ENCODE data around the gene ZCWPW2.

The ZCWPW2 gene

DNA sequence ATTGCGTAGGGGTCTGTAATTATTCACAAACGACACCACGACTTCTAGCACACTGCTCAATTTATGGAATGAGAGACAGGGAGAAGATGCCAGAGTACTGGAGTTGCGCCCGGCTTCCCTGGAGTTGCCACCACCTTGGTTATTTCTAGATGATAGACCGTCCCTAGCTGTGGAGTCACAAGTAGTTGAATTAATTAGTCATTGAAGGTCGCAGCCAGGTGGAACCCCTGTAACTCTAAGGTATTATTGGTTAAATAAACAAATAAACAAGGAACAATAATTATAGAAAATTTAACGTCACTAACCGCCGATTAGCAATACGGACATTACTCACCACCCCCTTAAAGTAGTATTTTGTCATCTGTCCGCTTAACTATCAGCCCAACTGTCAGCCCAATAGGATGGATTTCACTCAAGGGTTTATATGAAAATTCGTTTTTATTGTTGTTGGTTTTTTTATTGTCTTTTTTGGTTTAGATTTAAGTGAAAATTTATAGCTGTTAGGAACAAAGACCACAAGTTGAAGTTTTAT lies 1.0 kb downstream of the ZCWPW2 start:
- FAIRE-seq (no peak), DNase-seq (ENCODE audit: low spot score) (no peak)

DNA sequence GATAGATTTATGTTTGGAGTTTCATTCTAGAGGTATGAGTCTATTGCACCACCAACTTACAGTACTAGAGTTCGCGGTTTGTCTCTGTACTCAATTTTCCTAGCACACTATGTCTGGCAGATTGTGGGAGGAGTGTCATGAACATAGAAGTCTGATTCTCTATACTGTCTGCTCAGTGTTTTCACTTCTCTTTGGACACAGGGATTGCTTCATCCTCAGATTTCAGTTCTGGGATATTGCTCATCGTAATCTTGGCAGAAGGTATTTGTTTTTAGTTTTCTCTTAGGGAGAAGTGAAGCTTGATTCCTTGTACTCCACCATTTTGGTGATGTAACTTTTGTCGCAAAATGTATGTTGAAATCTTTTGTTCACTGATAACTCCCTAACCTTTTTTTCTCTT lies 27.9 kb downstream of the ZCWPW2 start:
- FAIRE-seq (no peak), DNase-seq (ENCODE audit: low spot score) (no peak)

DNA sequence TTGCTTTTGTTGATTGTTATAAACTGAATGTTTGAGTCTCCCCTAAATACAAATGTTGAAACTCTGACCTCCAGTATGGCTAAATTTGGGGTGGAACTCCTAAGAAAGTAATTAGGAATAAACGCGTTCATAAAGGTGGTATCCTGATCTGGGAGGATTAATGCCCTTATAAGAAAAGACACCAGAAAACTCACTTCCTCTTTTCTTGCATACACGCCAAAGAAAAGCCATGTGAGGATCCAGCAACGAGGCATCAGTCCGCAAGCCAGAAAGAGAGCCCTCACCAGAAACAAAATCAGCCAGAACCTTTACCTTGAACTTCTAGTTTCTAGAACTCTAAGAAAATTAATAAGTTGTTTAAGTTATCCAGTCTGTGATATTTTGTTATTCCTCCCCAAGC lies 37.5 kb downstream of the ZCWPW2 start:
- FAIRE-seq = no peak
- no peak for DNase-seq (ENCODE audit: low spot score)

DNA sequence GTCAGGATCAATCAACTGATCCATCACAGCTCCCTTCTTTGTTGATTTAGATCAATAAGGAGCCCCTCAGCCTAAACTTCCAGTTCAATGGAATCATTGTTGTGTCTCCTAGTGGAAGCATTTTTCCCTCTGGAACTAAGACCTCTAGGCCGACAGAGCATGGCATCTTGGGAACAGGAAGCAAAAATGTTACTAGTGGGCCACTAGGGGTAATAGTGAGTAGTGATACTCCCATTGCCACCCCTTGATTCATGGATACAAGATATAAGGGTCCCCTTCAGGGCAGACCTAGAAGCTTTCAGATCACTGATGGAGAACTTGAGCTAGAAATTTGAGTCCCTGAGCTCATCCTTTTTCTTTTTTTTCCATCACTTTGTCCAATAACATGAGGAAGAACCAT lies 40.5 kb downstream of the ZCWPW2 start:
- no peak for DNase-seq (ENCODE audit: low spot score)
- no peak for FAIRE-seq

DNA sequence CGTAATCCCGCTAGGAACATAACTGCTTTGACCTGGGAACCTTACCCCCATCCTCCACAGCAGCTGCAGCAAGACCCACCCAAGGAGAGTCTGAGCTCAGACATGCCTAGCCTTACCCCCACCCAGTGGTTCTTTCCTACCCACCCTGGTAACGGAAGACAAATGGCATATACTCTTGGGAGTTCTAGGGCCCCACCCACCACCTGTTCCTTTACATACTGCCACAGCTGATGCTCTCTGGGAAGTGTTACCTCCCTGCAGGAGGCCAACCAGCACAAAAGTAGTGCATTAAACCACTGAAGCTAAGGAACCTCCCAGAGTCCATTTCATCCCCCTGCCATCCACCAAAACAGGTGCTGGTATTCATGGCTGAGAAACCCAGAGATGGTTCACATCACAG lies 50.7 kb downstream of the ZCWPW2 start:
- FAIRE-seq = no peak

DNA sequence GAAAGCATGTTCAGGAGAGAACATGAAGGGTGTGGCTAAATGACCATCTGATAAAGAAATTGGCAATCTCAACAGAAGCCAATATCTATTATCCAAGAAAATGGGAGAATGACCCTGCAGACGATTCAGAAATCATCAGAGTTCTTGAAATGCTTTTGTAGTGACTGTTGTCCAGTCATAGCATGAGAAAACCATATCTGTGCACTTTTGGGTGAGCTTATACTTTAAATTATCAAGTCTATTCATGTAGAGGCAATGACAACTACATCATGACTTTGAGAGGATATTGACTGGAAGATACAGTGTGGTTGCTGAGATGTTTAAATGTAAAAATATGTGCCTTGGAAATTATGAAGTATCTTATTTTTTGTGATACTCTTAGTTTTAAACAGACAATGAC lies 57.7 kb downstream of the ZCWPW2 start:
- DNase-seq (ENCODE audit: low spot score) (no peak), FAIRE-seq (no peak)

More for the DNA sequence above, 50.7 kb downstream of the ZCWPW2 start:
- no peak for DNase-seq (ENCODE audit: low spot score)

DNA sequence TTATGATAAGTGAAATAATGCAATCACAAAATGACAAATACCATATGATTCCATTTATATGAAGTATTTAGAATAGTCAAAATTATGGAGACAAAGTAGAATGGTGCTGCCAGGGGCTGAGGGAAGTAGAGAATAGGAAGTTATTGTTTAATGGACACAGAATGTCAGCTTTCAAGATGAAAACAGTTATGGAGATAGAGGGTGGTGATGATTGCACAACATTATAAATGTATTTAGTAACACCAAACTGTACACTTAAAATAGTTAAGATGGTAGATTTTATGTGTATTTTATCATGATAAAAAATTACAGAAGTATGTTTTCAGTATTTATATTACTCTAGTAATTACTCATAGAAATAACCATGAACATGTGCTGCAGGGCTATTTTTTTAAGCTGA lies 100.9 kb downstream of the ZCWPW2 start:
- no peak for FAIRE-seq

DNA sequence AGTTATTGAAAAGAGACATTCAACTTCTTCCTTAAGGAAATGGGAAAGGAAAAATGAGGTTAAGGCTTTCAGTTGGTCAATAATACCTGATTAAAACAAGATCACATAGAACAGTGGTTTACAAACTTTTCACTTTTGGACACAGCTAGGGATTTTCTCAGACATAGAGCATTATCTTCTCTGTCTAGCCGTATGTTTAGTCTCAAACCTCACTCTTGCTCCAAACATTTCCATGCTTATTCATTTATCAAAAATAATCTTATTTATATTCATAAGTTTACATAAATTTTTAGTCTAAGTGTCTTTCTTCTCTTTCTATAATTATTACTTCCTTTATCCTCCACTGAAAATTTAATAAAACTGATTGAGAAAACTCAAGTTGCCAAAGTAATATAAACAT lies 114.3 kb downstream of the ZCWPW2 start:
- FAIRE-seq = no peak

More for the DNA sequence above, 100.9 kb downstream of the ZCWPW2 start:
- no peak for DNase-seq (ENCODE audit: low spot score)

DNA sequence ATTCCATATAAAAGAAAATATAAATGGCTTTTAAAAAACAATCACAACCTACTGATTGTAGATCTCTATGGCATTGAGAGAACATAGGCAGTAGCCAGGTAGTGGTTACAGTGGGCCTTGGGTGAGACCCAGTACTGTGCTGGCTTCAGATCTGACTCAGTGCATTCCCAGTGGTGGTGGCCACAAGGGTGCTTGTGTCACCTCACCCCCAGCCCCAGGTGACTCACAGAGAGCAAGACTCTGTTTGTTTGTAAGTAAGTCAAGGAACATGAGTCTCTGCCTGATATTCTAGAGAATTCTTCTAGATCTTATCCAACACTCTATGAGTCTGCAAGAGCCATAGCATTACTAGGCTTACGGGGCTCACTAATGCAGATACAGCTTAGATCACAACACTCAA lies 118.9 kb downstream of the ZCWPW2 start:
- FAIRE-seq = no peak
- DNase-seq (ENCODE audit: low spot score) = no peak

More for the DNA sequence above, 114.3 kb downstream of the ZCWPW2 start:
- no peak for DNase-seq (ENCODE audit: low spot score)

DNA sequence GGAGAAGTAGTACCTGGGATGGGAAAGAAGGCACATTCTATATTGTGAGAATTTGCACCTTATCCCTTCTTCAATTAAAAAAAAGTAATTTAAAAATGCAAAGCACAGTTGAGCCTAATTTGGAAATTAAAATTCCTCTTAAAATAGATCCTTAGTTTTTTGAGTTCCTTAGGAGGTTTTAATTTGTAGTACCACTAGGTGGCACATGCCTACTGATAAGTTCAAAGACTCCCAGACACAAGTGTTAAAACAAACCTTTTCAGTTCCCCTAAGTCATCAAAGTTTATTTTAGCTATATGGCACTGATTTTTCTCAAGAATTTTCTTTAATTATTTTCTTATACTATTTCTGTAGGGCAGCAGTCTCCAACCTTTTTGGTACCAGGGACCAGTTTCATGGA lies 127.7 kb downstream of the ZCWPW2 start:
- peak; percentile 26 for DNase-seq (ENCODE audit: low spot score)
- FAIRE-seq = peak; percentile 64

DNA sequence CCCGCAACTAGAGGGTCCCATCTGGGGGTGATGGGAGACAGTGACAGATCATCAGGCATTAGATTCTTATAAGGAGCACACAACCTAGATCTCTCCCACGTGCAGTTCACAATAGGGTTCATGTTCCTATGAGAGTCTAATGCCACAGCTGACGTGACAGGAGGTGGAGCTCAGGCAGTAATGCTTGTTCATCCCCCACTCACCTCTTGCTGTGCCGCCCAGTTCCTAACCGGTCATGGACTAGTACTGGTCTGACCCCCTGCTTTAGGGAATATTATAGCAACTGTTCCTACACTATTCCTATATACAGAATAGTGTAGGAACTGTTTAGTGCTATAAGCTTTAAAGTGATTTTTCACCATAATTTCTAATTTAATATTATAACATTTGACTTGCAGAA lies 128.2 kb downstream of the ZCWPW2 start:
- no peak for FAIRE-seq

DNA sequence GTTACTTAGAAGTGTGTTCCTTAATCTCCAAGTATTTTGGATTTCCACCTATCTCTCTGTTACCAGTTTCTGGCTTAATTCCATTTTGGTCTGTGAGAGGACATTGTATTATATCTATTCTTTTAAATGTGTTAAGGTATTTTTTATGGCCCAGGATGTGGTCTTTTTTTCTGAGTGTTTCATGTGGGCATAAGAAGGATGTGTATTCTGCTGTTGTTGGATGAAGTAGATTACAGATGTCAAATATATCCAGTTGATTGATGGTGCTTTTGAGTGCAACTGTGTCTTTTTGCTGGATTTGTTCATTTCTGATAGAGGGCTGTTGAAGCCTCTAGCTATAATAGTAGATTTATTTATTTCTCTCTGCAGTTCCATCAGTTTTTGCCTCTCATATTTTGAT lies 136.6 kb downstream of the ZCWPW2 start:
- no peak for DNase-seq (ENCODE audit: low spot score)
- FAIRE-seq = no peak

More for the DNA sequence above, 128.2 kb downstream of the ZCWPW2 start:
- no peak for DNase-seq (ENCODE audit: low spot score)

DNA sequence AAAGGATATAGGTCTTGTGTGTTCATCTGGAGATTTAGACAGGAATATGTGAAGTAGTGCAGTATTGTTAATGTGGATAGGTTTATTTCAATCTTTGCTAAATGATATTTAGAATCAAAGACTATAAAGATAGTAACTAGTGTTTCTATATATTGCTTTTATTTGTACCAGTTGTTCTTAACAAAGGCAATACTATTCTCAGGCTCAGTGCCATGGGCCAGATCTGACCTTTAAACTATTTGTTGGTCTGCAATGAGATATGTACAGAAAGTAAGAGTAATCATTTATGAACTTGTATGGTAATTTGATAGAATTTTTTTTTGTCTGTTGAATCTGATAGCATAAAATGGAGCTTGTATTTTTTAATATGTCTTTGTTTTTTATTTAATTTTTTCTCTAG lies 146.8 kb downstream of the ZCWPW2 start:
- FAIRE-seq = no peak
- DNase-seq (ENCODE audit: low spot score) = no peak

DNA sequence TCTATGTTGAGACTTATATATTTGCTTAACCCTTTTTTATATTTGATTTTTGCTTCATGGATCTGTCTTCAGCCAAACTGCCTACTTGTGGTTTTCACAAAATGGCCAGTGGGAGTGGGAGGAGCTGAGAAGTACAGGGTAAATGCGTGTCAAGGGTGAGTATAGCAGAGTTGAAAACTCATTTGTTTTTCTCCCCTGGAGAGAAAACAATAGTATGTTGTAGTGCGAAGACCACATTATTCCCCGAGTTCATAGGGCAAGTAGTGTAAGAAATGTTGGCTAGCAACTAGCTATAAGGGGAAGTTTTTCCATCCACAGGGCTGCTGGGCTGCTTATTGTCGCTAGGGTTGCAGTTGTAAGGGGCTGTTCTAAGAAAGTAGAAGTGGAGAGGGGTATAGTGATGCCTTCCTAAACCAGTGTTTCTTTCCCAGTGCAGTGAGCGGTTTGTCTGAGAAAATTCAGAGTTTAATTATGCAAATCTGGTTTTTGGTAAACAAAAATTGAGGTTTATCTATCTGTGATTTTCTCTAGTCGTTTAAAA lies 153.9 kb downstream of the ZCWPW2 start:
- DNase-seq (ENCODE audit: low spot score) = no peak
- no peak for FAIRE-seq

DNA sequence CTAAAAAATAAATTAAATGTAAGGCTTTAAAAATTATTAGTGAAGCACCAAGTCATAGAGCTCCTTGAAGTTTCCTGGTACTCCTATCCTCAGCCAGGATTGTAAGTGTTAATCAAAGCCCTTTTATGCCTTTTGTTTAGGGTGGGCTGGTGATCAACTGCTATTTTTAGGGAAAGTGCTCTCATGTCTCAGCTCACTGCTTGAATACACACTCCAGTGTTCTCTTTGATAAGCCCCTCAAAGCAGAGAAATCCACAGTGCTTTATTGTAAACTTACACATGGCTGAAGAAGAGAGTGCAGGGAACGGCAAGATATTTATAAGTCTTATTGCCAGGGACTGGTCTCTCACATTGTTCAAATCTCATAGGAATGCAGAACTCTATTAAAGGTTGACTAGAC lies 156.5 kb downstream of the ZCWPW2 start:
- FAIRE-seq = no peak
- no peak for DNase-seq (ENCODE audit: low spot score)

DNA sequence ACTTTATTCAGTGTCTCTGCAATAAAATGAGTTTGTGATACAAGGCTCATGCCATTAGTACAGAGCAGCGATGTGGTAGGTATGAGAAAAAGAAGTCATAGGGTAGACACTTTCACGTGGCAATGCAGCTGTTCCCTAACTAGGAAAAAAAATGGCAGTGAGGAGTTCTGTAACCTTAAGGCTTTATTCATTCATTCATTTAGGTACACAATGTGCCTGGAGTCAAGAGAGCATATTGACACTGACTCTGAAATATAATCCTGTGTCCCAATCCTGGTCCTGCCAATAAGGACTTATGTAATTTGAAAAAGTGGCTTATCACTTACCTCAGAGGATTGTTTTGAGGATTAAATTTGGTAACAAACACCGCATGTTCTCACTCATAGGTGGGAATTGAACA lies 173.1 kb downstream of the ZCWPW2 start:
- DNase-seq (ENCODE audit: low spot score) = no peak
- no peak for FAIRE-seq

DNA sequence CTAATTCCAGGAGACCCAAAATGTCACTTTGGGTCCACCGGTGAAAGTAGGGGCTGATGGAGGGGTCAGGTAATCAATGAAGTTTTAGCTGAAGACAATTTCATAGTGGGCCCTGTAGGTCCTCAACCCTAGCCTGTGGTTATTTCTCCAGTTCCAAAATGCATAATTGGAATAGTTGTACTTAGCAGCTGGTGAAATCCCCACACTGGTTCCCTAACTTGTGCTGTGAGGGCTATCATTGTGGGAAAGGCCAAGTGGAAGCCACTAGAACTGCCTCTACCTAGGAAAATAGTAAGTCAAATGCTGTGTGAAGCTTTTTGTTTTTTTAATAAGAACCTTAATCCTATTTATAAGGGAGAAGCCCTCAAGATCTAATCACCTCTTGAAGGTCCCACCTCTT lies 193.8 kb downstream of the ZCWPW2 start:
- FAIRE-seq = no peak

DNA sequence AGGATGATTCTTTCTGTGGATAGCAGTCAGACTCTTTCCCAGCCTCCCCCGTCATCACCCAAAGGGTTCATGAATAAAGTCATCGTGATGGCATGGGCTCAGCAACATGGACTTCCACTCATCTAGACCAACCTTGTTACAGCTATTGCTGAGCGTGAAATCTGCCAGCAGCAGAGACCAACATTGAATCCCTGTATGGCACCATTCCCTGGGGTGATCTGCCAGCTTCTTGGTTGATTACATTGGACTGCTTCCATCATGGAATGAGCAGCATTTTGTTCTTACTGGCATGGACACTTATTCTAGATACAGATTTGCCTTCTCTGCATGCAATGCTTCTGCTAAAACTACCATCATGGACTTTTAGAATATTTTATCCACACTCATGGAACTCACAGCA lies 195.7 kb downstream of the ZCWPW2 start:
- DNase-seq (ENCODE audit: low spot score) = no peak
- no peak for FAIRE-seq

More for the DNA sequence above, 193.8 kb downstream of the ZCWPW2 start:
- no peak for DNase-seq (ENCODE audit: low spot score)

DNA sequence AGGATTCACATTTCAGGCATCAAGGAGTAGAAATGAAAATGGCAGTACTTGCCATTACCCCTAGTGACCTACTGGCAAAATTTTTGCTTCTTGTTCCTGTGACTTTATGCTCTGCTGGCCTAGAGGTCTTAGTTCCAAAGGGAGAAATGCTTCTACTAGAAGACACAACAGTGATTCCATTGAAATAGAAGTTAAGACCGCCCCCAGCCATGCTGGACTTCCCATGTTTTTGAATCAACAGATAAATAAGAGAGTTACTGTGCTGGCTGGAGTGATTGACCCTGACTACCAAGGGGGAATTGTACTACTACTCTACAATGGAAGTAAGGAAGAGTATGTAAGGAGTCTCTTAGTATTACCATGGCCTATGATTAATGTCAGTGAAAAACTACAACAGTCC lies 196.3 kb downstream of the ZCWPW2 start:
- no peak for FAIRE-seq
- no peak for DNase-seq (ENCODE audit: low spot score)

DNA sequence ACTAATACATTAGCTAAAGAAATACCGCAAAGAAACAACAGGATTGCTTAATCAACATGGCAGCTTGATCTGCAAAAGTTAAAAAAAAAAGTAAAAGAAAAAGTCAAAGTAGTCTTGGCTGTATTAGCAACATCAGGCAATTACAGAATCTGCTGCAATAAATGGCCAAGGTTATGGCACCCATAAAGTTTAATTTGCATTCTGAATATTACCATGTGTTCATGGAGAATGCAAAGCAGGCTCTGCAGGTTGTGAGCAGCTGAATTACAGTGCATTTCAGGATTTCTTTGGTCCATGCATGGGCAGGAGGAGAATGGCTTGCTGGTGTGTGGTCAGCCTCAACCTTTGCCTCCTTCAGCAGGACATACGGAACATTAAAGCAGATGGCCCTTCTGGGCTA lies 199.2 kb downstream of the ZCWPW2 start:
- FAIRE-seq (no peak), DNase-seq (ENCODE audit: low spot score) (no peak)

DNA sequence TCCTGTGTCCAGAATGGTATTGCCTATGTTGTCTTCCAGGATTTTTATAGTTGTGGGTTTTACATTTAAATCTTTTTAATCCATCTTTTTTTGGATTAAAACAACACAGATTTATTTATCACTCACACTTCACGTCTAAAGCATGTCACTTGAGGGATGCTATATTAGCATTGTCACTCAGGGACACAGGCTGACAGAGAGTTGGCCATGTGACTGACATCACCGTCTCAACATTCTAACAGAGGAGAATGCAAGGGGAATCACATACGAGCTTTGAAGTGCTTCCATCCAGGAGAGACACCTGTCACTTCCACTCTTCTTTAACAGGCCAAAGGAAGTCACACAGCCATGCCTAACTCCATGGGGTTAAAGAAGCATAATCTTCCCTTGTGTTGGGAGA lies 204.7 kb downstream of the ZCWPW2 start:
- no peak for FAIRE-seq

DNA sequence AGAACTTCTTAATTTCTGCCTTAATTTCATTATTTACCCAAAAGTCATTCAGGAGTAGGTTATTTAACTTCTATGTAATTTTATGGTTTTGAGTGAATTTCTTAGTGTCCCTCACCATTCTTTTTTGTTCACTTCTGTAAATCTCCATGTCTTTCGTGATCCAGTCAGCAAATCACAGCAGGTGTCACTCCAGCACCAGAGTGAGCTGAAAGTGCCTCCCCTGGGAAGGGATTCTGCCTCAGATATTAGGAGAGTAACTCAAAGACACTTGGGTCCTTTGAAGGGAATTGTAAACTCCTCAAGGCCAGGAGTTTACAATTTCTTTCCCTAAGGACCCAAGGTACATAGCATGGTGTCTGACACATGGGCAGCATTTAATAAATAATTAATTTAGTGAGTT lies 207.7 kb downstream of the ZCWPW2 start:
- no peak for DNase-seq (ENCODE audit: low spot score)
- no peak for FAIRE-seq

More for the DNA sequence above, 204.7 kb downstream of the ZCWPW2 start:
- no peak for DNase-seq (ENCODE audit: low spot score)

DNA sequence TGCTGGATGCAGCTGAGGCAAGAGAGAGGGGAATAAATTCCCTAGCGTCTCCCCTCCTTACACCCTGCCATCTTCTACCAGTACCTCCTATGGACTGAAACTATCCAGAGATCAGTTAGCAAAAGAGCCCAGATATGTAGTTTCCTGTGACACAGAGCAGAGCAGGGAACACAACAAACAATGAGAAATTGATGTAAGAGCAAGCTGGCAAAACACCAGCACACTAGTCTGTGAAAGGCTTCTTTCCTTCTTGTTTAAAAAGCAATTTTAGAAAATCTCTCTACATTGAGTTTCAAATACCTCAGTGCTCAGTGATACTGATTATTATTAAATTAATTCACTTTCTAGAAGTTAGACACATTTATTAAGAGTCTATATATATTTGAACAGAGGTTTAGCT lies 215.7 kb downstream of the ZCWPW2 start:
- no peak for DNase-seq (ENCODE audit: low spot score)
- no peak for FAIRE-seq

DNA sequence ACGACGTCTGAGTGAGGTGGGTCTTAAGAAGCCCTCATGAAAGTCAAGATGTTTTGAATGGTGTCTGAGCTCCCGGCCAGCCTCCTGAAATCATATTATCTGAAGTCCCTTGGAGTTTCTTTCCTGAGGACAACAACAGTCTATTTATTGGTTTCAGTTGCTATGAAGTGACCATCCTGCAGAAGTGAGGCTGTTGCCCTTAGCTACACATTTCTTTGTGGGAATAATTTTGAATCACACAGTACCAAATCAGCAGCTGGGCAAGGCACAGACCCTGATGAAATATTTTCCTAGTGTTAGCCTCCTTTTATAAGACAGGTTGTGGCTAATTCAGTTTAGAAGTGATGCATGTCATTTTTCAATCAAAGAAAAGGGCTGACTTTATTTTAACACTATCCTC lies 220.8 kb downstream of the ZCWPW2 start:
- no peak for FAIRE-seq
- no peak for DNase-seq (ENCODE audit: low spot score)

Measured in RCC 7860 (cell line).